Measurements from ENCODE around the gene EXOSC3. TPM values are rescaled to one million over a fixed set of nuclear protein-coding genes. Genes with fewer than 3 reads are reported as not detected.
A peak's percentile ranks its signal among the peaks of the same experiment; 100 is the strongest.

The EXOSC3 gene
- total and polyA plus RNA-seq, 9 of the 15 experiments (the other 6 are each of a cell fraction or from before 2014, with no cell fraction given), result 18.5 to 266 (median 114) TPM

DNA sequence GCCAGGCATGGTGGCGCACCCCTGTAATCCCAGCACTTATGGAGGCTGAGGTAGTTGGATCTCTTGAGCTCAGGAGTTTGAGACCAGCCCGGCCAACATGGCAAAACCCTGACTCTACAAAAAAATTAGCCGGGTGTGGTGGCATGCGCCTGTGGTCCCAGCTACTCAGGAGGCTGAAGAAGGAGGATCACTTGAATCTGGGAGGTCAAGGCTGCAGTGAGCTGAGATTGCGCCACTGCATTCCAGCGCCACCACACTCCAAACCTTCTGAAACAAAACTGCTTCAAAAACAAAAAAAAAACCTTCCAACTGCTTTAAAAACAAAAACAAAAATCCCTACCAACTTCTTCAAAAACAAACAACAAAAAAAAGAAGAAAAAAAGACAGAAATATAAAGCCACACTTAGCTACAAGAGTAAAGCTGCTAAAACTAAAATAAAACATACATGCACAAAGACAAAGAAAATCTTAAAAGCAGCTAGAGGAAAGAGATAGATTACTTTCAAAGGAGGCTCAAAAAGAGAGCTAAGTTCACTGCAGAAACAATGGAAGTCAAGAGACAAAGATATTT lies 27.1 kb upstream of the EXOSC3 start:
- H3K9ac ChIP-seq (ENCODE audit: insufficient read depth in 1 of 2, low read depth in 2 of 2, low read length in 2 of 2), result no peak overlapping the region
- no peaks in the 10 kb centered on the region for H4K20me1 ChIP-seq (replicated peaks; ENCODE audit: control insufficient read depth, insufficient read depth, low read length)
- peaks cover 22% of the 10 kb centered on the region; the same call in 2 of the 3 replicates for H3K36me3 ChIP-seq (ENCODE audit: control insufficient read depth, insufficient read depth, low read length)
- no peaks in the 10 kb centered on the region for H3K9me3 ChIP-seq (replicated peaks; ENCODE audit: control insufficient read depth, insufficient read depth, low read depth, low read length)
- no TSS peak for BruUV-seq (replicated peaks)
- peaks cover 50% of the 10 kb centered on the region for H3K79me2 ChIP-seq (ENCODE audit: control insufficient read depth, insufficient read depth, low read length)
- WGBS (ENCODE audit: insufficient coverage, low coverage, missing lambda C conversion rate), result 93% methylated on average over 6 of the region's 6 CpGs
- DNase-seq (ENCODE audit: extremely low read depth in 1 of 4, low spot score in 3 of 4), result no peak
- no peaks in the 10 kb centered on the region for H3K9me1 ChIP-seq (ENCODE audit: control insufficient read depth, insufficient read depth, low read length)
- POLR2A ChIA-PET, result interaction anchor here (0.7 to 2.6 kb wide), 5 partner anchors 9 to 185 kb away, joined by 3 to 12 read pairs (median 3); partner anchors contain the start of gene DCAF10
- H2AFZ ChIP-seq (ENCODE audit: low read depth, low read length), result no peak overlapping the region
- CTCF ChIA-PET (ENCODE audit: low intra/inter-chr PET ratio), result interaction anchor here (0.7 kb wide), 1 partner anchor 60 kb away, joined by 3 read pairs; no protein-coding TSS in a partner anchor
- FAIRE-seq, result no peak
- no peak overlapping the region for H3K4me2 ChIP-seq (ENCODE audit: insufficient read depth, low read length)
- H3K27ac ChIP-seq (ENCODE audit: extremely low read depth, low read depth, low read length), result no peak overlapping the region
- no peak overlapping the region for H3K4me3 ChIP-seq
- ATAC-seq, result no peak; the same call in 2 of the 3 replicates
- in situ Hi-C loops (cut with MboI), result no loop called here
- H3K27me3 ChIP-seq (ENCODE audit: control insufficient read depth in 2 of 2, insufficient read depth in 2 of 2, low read length in 2 of 2), result no peaks in the 10 kb centered on the region
- intact Hi-C loops (cut with micrococcal nuclease), result no loop called here
- no peaks in the 10 kb centered on the region; a peak in 1 of 5 replicates for H3K4me1 ChIP-seq (replicated peaks in 1 of 2; ENCODE audit: control insufficient read depth in 2 of 2, insufficient read depth in 2 of 2, low read length in 2 of 2)
- TF ChIP-seq, protein P1, sequence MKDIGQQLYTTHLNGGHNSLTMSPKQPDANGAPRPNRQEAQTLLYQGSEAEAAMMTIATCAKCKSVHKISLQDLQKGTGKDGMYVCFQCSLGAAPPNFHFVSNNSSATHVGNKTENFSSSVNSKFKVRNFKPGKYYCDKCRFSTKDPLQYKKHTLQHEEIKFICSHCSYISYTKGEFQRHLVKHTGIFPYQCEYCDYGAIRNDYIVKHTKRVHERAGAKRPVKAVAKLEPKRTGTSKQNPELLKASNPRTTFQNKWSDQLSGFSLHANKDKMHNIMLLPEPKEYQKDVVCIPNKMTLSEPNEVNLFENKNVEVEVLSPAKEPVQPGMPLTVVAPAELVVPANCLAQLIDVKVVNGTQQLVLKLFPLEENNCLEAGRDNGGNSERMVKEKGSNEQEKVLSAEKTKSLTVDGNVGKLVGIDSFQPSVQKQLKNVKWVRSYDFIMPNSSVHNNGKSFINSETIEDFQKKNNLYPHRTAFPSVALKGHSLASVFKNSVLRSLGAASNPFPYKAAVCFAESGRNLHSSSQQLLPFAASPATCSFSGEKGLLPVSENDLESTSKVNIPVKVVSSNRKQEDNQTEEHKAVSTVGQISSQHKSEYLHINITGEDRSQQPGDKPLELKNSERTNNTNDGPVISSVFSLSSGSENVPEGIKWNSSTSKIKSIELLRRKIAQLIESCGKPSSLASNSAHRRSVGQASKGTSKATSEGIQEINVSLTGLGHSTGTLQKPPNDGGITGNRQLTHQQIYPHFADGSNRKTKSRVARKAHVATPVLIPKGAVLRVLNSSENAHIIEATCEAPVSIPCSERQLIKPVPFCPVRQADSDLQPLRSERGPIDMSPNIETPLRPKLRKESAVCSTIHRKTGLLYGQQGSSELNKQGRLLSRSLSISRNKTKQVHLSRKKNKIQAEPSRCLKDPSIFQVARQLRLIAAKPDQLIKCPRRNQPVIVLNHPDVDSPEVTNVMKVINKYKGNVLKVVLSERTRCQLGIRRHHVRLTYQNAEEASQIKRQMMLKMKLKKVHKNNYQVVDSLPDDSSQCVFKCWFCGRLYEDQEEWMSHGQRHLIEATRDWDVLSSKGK (CRISPR knock-in tag; IDR thresholded peaks at IDR 0.05), result no peak
- no peak for TF ChIP-seq POLR2H (tag; IDR thresholded peaks at IDR 0.05; ENCODE audit: low read depth)
- no peak for TF ChIP-seq ZC3H11A (IDR thresholded peaks at IDR 0.05; ENCODE audit: low read depth, low read length)
- TF ChIP-seq ESRRB (CRISPR knock-in tag; IDR thresholded peaks at IDR 0.05; ENCODE audit: borderline replicate concordance), result no peak
- no peak for TF ChIP-seq HMGN3 (IDR thresholded peaks at IDR 0.05; ENCODE audit: borderline replicate concordance, extremely low read depth, insufficient read length, low read depth, low read length)
- no peak for TF ChIP-seq SRSF3 (IDR thresholded peaks at IDR 0.05; ENCODE audit: insufficient read depth, low read length)
- TF ChIP-seq ZNF239 (CRISPR knock-in tag; IDR thresholded peaks at IDR 0.05), result no peak
- no peak for TF ChIP-seq RFX1 (IDR thresholded peaks at IDR 0.05)
- TF ChIP-seq POLR2AphosphoS5 (IDR thresholded peaks at IDR 0.05; ENCODE audit: control insufficient read depth, insufficient read depth, low read depth, low read length), result no peak
- TF ChIP-seq ZNF609 (CRISPR knock-in tag; IDR thresholded peaks at IDR 0.05; ENCODE audit: borderline replicate concordance), result no peak
- TF ChIP-seq RBM14 (IDR thresholded peaks at IDR 0.05; ENCODE audit: borderline replicate concordance, insufficient read depth, low read depth, low read length), result no peak
- no peak for TF ChIP-seq PHB2 (IDR thresholded peaks at IDR 0.05; ENCODE audit: low read depth)
- no peak for TF ChIP-seq NCOA2 (IDR thresholded peaks at IDR 0.05; ENCODE audit: partially characterized antibody in 2 of 2)
- TF ChIP-seq ZNF316 (IDR thresholded peaks at IDR 0.05), result 0 out of 2 replicates have a peak, but pooled peaks have one; percentile 4

All from K562 (cell line).